ENCODE results near the gene FBXW11.
"Not testable (repeated sequence)": the region's sequence is repeated elsewhere in the genome, so short reads cannot be mapped to it uniquely, and the experiment has no call there.

The FBXW11 gene

DNA sequence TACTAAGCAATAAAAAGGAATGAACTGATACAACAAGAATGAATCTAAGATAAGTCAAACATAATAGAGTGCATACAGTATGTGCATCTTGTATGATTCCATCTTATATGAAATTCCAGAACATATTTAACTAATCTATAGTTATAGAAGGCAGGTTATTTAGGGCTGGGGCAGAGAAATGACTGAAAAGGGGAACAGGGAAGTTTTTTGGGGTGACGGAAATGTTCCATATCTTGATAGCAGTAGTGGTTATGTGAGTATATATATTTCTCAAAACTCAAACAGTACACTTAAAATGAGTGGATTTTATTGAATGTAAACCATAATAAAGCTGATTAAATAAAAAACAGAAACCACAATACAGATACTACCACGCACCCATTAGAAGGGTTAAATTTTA, 24.6 kb downstream of the FBXW11 start:
- peaks cover 61% of the 10 kb centered on the region for H3K4me1 ChIP-seq (ENCODE audit: control insufficient read depth, insufficient read depth, low read length)
- peak overlapping the region; percentile 94 for H3K27ac ChIP-seq (ENCODE audit: low read depth, low read length)
- H3K4me3 ChIP-seq (ENCODE audit: low read depth, low read length) = no peak overlapping the region
- no peaks in the 10 kb centered on the region for H3K27me3 ChIP-seq (ENCODE audit: control insufficient read depth, insufficient read depth, low read length)
- H3K9me3 ChIP-seq (ENCODE audit: control insufficient read depth, insufficient read depth, low read depth, low read length) = peaks cover 19% of the 10 kb centered on the region
- H3K36me3 ChIP-seq (ENCODE audit: control insufficient read depth, insufficient read depth, low read length) = peaks cover 11% of the 10 kb centered on the region; the same call in 1 of the 2 replicates
- H3K9ac ChIP-seq (ENCODE audit: low read length) = no peak overlapping the region

DNA sequence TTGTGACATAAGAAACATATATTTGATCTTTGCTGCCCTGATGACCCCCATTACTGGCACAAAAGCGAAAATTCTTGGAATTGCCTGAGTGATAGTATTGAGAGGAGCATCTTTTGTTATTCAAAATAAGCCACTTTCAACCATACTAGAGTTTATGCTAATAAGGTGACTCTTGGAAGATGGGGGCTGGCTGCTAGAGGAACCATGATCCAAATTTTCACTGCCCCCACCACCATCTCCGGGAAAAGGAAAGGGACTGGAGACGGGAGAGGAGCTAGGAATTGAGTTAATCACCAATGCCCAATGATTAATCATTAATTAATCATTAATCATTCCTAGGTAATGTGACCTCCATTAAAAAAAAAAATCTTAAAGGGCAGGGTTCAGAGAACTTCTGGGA, 25.6 kb downstream of the FBXW11 start:
- Histone ChIP-seq H3K9ac (ENCODE audit: low read length) (peak overlapping the region; percentile 50), H3K4me3 (ENCODE audit: low read depth, low read length) (peak overlapping the region; percentile 39), H3K27me3 (ENCODE audit: control insufficient read depth, insufficient read depth, low read length) (no peaks in the 10 kb centered on the region), H3K9me3 (ENCODE audit: control insufficient read depth, insufficient read depth, low read depth, low read length) (peaks cover 19% of the 10 kb centered on the region), H3K4me1 (ENCODE audit: control insufficient read depth, insufficient read depth, low read length) (peaks cover 68% of the 10 kb centered on the region), H3K36me3 (ENCODE audit: control insufficient read depth, insufficient read depth, low read length) (peaks cover 11% of the 10 kb centered on the region; the same call in 1 of the 2 replicates), H3K27ac (ENCODE audit: low read depth, low read length) (peak overlapping the region; percentile 94)

DNA sequence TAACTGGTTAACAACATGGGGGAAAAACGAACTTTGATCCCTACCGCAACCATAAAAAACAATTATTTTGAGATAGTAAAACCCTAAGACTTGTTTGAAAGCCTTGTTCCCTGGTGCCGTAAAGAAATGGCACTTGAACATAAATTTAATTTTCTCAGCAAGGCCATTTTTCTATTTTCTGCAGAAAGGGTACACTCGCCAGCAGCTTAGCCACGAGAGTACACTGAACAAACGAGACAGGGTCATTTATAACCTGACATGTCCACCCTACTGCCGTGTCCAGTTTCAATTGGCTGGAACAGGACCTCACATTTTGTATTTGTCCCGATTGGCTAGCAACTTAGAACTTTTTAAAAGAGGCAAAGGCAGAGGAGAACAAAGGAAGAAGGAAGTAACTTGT, 26.8 kb downstream of the FBXW11 start:
- Histone ChIP-seq H3K9ac (ENCODE audit: low read length) (no peak overlapping the region), H3K4me3 (ENCODE audit: low read depth, low read length) (no peak overlapping the region)

DNA sequence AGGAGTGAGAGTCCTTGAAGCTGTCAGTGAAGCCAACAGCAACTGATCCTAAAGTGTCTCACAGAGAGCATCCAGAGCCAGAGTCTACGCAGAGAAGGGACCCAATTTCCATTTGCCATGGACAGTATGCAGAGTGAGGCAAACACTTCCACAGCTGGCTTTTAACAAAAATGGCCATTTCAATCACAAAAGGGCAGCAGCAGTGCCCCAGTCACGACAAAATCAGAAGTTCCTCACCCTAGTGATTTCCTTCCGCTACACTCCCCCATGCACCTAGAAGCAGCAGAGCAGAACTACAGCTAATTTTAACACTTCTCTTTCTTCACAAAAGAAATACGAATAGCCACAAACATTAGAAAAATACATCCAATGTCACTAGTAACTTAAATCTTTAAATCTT, 27.9 kb downstream of the FBXW11 start:
- Histone ChIP-seq H3K4me3 (ENCODE audit: low read depth, low read length) (no peak overlapping the region), H3K4me1 (ENCODE audit: control insufficient read depth, insufficient read depth, low read length) (peaks cover 61% of the 10 kb centered on the region), H3K9me3 (ENCODE audit: control insufficient read depth, insufficient read depth, low read depth, low read length) (peaks cover 19% of the 10 kb centered on the region), H3K36me3 (ENCODE audit: control insufficient read depth, insufficient read depth, low read length) (peaks cover 11% of the 10 kb centered on the region; the same call in 1 of the 2 replicates), H3K27me3 (ENCODE audit: control insufficient read depth, insufficient read depth, low read length) (no peaks in the 10 kb centered on the region), H3K27ac (ENCODE audit: low read depth, low read length) (no peak overlapping the region), H3K9ac (ENCODE audit: low read length) (no peak overlapping the region)

More for the DNA sequence above, 26.8 kb downstream of the FBXW11 start:
- Histone ChIP-seq H3K36me3 (ENCODE audit: control insufficient read depth, insufficient read depth, low read length) (peaks cover 11% of the 10 kb centered on the region; the same call in 1 of the 2 replicates), H3K9me3 (ENCODE audit: control insufficient read depth, insufficient read depth, low read depth, low read length) (peaks cover 19% of the 10 kb centered on the region), H3K27ac (ENCODE audit: low read depth, low read length) (no peak overlapping the region; the same call in 1 of the 2 replicates), H3K27me3 (ENCODE audit: control insufficient read depth, insufficient read depth, low read length) (no peaks in the 10 kb centered on the region), H3K4me1 (ENCODE audit: control insufficient read depth, insufficient read depth, low read length) (peaks cover 70% of the 10 kb centered on the region)

DNA sequence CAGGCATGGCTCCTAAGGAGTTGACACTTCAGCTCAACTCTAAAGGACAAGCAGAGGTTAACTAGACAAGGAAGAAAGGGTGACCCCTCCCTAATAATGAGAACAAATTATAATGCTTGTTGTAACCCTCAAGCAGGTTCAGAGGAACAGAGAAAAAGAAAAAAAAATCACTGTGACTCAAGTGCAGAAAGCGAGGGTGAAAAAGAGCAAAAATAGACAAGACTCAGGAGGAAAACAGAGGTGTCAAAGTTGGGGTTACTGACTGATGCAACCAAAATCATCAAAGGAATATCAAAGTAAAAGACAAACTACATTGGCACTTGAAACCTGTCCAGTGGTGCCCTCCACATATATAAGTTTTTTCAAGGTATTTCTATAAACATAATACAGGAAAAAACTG, 28.4 kb downstream of the FBXW11 start:
- Histone ChIP-seq H3K4me1 (ENCODE audit: control insufficient read depth, insufficient read depth, low read length) (peaks cover 56% of the 10 kb centered on the region), H3K4me3 (ENCODE audit: low read depth, low read length) (no peak overlapping the region)

DNA sequence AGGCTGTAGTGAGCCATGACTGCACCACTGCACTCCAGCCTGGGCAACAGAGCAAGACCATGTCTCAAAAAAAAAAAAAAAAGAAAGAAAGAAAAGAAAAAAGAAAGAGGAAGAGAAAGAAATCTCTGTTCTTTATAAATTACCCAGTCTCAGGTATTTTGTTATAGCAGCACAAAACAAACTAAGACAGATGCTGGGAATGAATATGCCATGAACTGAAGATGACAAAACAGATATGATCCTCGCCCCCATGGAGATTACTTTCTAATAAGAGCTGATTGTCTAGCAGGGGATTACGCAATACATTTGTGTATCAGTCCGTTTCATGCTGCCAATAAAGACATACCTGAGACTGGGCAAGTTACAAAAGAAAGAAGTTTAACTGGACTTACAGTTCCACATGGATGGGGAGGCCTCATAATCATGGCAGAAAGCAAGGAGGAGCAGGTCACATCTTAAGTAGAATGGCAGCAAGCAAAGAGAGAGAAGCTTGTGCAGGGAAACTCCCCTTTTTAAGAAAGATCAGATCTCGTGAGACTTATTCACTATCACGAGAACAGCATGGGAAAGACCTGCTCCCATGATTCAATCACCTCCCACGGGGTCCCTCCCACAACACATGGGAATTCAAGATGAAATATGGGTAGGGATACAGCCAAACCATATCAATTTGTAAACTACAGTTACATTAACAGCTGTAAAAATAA, 29.0 kb downstream of the FBXW11 start:
- Histone ChIP-seq H3K4me1 (ENCODE audit: control insufficient read depth, insufficient read depth, low read length) (peaks cover 49% of the 10 kb centered on the region), H3K9me3 (ENCODE audit: control insufficient read depth, insufficient read depth, low read depth, low read length) (peaks cover 19% of the 10 kb centered on the region)
- not testable (repeated sequence) for H3K4me3 ChIP-seq (ENCODE audit: low read depth, low read length); H3K9ac ChIP-seq (ENCODE audit: low read length); H3K27me3 ChIP-seq (ENCODE audit: control insufficient read depth, insufficient read depth, low read length); H3K27ac ChIP-seq (ENCODE audit: low read depth, low read length); H3K36me3 ChIP-seq (ENCODE audit: control insufficient read depth, insufficient read depth, low read length)

More for the DNA sequence above, 28.4 kb downstream of the FBXW11 start:
- Histone ChIP-seq H3K9me3 (ENCODE audit: control insufficient read depth, insufficient read depth, low read depth, low read length) (peaks cover 19% of the 10 kb centered on the region), H3K36me3 (ENCODE audit: control insufficient read depth, insufficient read depth, low read length) (peaks cover 10% of the 10 kb centered on the region; the same call in 1 of the 2 replicates), H3K27ac (ENCODE audit: low read depth, low read length) (no peak overlapping the region), H3K27me3 (ENCODE audit: control insufficient read depth, insufficient read depth, low read length) (no peaks in the 10 kb centered on the region), H3K9ac (ENCODE audit: low read length) (no peak overlapping the region)

DNA sequence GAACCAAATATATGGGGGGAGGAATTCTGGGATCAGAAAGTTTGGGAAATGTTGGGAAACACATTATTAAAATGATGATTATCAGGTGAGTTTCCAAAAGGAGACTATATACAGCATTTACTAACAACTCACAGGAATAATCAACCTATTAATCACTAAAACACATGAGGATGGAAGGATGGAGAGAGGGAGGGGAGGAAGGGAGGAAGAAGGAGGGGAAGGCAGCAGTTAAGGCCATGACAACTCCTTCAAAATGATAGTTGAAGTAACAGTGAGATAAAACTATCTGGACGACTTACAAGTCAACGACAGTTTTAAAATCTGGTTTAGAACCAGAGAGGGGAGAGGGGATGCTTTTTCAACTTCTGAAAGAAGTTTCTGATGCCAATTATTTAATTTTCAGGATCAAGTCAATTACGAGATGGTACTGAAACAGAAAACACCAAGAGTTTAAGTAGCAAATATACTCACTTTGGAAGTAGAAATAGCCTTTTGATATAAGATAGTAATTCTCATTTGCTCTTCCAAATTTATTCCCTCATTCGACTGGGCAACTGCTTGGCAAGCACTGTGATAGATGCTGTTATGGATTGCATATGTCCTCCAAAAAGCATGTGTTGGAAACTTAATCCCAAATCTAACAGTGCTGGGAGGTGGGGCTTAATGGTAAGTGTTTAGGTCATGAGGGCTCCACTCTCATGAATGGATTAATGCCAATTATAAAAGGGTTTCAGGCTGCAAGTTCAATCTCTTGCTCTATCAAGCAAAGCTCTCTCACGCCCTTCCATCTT, 30.4 kb downstream of the FBXW11 start:
- H3K4me1 ChIP-seq (ENCODE audit: control insufficient read depth, insufficient read depth, low read length) = peaks cover 40% of the 10 kb centered on the region
- H3K4me3 ChIP-seq (ENCODE audit: low read depth, low read length) = no peak overlapping the region
- H3K9ac ChIP-seq (ENCODE audit: low read length) = no peak overlapping the region
- no peaks in the 10 kb centered on the region for H3K27me3 ChIP-seq (ENCODE audit: control insufficient read depth, insufficient read depth, low read length)
- H3K27ac ChIP-seq (ENCODE audit: low read depth, low read length) = no peak overlapping the region
- H3K36me3 ChIP-seq (ENCODE audit: control insufficient read depth, insufficient read depth, low read length) = 0 out of 2 replicates have a peak, but pooled peaks cover 5% of the 10 kb centered on the region
- H3K9me3 ChIP-seq (ENCODE audit: control insufficient read depth, insufficient read depth, low read depth, low read length) = peaks cover 19% of the 10 kb centered on the region

DNA sequence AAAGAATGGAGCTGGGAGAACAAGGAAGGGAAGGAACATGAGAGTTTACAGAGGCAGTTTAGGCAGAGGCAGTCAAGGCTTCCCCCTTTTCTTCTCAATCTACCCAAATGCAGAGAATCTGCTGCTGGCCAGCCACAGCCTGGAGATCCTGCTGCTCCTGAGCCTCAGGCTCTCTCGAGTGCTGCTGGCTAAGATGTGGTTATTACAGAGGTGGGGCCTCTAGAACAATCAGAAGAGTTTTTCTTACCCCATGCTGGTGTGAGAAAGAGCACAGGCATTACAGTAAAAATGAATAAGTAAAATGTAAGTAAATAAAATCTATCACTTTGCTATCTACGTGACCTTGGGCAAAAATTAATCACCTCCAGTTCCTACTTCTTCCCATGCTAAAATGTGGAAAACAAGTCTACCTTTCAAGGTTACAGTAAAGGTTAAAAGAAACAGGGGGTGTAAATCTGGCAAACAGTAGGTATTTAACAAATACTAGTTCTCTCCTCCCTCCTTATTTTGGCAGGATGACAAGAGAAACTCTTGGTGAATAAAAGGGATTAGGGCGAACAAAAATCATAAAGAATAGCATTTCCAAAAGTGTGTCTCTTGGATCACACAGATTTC, 31.1 kb downstream of the FBXW11 start:
- Histone ChIP-seq H3K9me3 (ENCODE audit: control insufficient read depth, insufficient read depth, low read depth, low read length) (peaks cover 16% of the 10 kb centered on the region), H3K4me3 (ENCODE audit: low read depth, low read length) (no peak overlapping the region), H3K4me1 (ENCODE audit: control insufficient read depth, insufficient read depth, low read length) (peaks cover 37% of the 10 kb centered on the region), H3K36me3 (ENCODE audit: control insufficient read depth, insufficient read depth, low read length) (peaks cover 10% of the 10 kb centered on the region; the same call in 1 of the 2 replicates), H3K9ac (ENCODE audit: low read length) (no peak overlapping the region), H3K27me3 (ENCODE audit: control insufficient read depth, insufficient read depth, low read length) (no peaks in the 10 kb centered on the region), H3K27ac (ENCODE audit: low read depth, low read length) (no peak overlapping the region)

DNA sequence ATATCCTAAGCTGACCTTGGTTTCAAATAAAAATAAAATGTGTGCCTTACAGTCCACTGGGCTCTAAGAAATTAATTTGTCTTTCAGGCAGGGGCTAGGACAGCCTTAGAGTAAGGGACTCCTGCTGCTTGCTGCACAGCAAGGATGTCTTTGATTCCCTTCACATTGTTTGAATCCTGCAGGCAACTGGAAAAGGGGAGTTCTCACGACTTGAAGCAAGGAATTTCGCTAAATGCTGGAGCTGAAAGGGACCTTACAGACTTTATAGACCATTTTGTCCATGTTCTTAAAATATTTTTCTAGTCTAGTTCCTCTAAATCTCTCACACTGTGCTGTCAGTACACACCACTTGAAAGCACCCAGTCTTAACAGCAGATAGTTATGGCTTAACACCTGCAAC, 35.6 kb downstream of the FBXW11 start:
- no peaks in the 10 kb centered on the region for H3K9me3 ChIP-seq (ENCODE audit: control insufficient read depth, insufficient read depth, low read depth, low read length)
- H3K36me3 ChIP-seq (ENCODE audit: control insufficient read depth, insufficient read depth, low read length) = peaks cover 5% of the 10 kb centered on the region; the same call in 1 of the 2 replicates
- H3K27ac ChIP-seq (ENCODE audit: low read depth, low read length) = no peak overlapping the region
- H3K9ac ChIP-seq (ENCODE audit: low read length) = no peak overlapping the region
- no peaks in the 10 kb centered on the region for H3K27me3 ChIP-seq (ENCODE audit: control insufficient read depth, insufficient read depth, low read length)
- no peak overlapping the region for H3K4me3 ChIP-seq (ENCODE audit: low read depth, low read length)
- H3K4me1 ChIP-seq (ENCODE audit: control insufficient read depth, insufficient read depth, low read length) = peaks cover 26% of the 10 kb centered on the region

DNA sequence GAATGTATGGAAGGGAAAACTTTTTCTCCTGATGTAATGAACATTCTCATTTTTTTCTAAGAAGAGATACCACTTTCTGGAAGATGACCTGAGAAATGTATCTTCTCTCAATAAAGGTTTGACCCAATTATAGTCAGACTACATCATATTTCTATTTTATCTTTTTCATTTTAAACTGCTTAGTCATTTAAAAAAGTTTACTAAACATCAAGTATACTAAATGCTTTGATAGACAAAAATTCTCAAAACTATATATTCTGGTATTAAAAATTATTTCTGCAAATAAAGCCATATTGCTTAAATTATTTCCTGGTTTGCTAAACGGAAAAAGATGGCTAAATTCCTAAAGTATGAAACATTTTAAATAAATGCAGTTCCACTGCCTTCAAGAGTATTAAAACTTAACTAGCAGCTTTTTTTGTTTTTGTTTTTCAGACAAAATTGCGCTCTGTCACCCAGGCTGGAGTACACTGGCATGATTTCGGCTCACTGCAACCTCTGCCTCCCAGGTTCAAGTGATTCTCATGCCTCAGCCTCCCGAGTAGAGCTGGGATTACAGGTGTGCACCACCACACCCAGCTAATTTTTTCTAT, 37.1 kb downstream of the FBXW11 start:
- Histone ChIP-seq H3K36me3 (ENCODE audit: control insufficient read depth, insufficient read depth, low read length) (peaks cover 5% of the 10 kb centered on the region; the same call in 1 of the 2 replicates), H3K27ac (ENCODE audit: low read depth, low read length) (no peak overlapping the region)

More for the DNA sequence above, 37.1 kb downstream of the FBXW11 start:
- Histone ChIP-seq H3K9me3 (ENCODE audit: control insufficient read depth, insufficient read depth, low read depth, low read length) (no peaks in the 10 kb centered on the region), H3K9ac (ENCODE audit: low read length) (no peak overlapping the region), H3K27me3 (ENCODE audit: control insufficient read depth, insufficient read depth, low read length) (no peaks in the 10 kb centered on the region), H3K4me3 (ENCODE audit: low read depth, low read length) (no peak overlapping the region), H3K4me1 (ENCODE audit: control insufficient read depth, insufficient read depth, low read length) (peaks cover 23% of the 10 kb centered on the region)
